ENCODE measurements around the gene COMMD10. TPM values are rescaled to one million over a fixed set of nuclear protein-coding genes. Genes with fewer than 3 reads are reported as not detected.

COMMD10 gene
- total RNA-seq, 1 donor from 2014 or later: 29.4 TPM

GRCh38 chr5:116303810-116304209 lies 219.0 kb downstream of the COMMD10 start:
- DNase-seq (ENCODE audit: low read depth, low spot score): no peak
- Mint-ChIP-seq H3K36me3 (ENCODE audit: low read depth) (peaks cover 64% of the 10 kb centered on the region), H3K27ac (ENCODE audit: unreplicated experiment) (no peak overlapping the region), H3K4me1 (no peaks in the 10 kb centered on the region), H3K4me3 (no peak overlapping the region), H3K9me3 (peaks cover 11% of the 10 kb centered on the region), H3K27me3 (ENCODE audit: low read depth) (no peaks in the 10 kb centered on the region)
- TF ChIP-seq CTCF (conservative IDR thresholded peaks at IDR 0.05): no peak

GRCh38 chr5:116305899-116306298 lies 221.1 kb downstream of the COMMD10 start:
- Mint-ChIP-seq H3K27me3 (ENCODE audit: low read depth) (no peaks in the 10 kb centered on the region), H3K9me3 (peaks cover 17% of the 10 kb centered on the region), H3K4me1 (no peaks in the 10 kb centered on the region), H3K36me3 (ENCODE audit: low read depth) (peaks cover 73% of the 10 kb centered on the region), H3K27ac (ENCODE audit: unreplicated experiment) (no peak overlapping the region), H3K4me3 (no peak overlapping the region)
- DNase-seq (ENCODE audit: low read depth, low spot score): no peak
- TF ChIP-seq CTCF (conservative IDR thresholded peaks at IDR 0.05): no peak

GRCh38 chr5:116306846-116307245 lies 222.0 kb downstream of the COMMD10 start:
- Mint-ChIP-seq H3K27ac (ENCODE audit: unreplicated experiment) (no peak overlapping the region), H3K9me3 (peaks cover 22% of the 10 kb centered on the region), H3K36me3 (ENCODE audit: low read depth) (peaks cover 78% of the 10 kb centered on the region), H3K4me1 (no peaks in the 10 kb centered on the region), H3K27me3 (ENCODE audit: low read depth) (no peaks in the 10 kb centered on the region), H3K4me3 (no peak overlapping the region)
- no peak for DNase-seq (ENCODE audit: low read depth, low spot score)
- no peak for TF ChIP-seq CTCF (conservative IDR thresholded peaks at IDR 0.05)

- H3K4me3 Mint-ChIP-seq: no peak overlapping the region
- peaks cover 79% of the 10 kb centered on the region for H3K36me3 Mint-ChIP-seq (ENCODE audit: low read depth)
- H3K27ac Mint-ChIP-seq (ENCODE audit: unreplicated experiment): no peak overlapping the region
- no peaks in the 10 kb centered on the region for H3K27me3 Mint-ChIP-seq (ENCODE audit: low read depth)
- no peak for TF ChIP-seq CTCF (conservative IDR thresholded peaks at IDR 0.05)
- no peaks in the 10 kb centered on the region for H3K4me1 Mint-ChIP-seq
- H3K9me3 Mint-ChIP-seq: peaks cover 22% of the 10 kb centered on the region
- DNase-seq (ENCODE audit: low read depth, low spot score): no peak
Observed at GRCh38 chr5:116308391-116308790, 223.6 kb downstream of the COMMD10 start.

GRCh38 chr5:116313366-116313765 lies 228.5 kb downstream of the COMMD10 start:
- DNase-seq (ENCODE audit: low read depth, low spot score): no peak

More at GRCh38 chr5:116313366-116313765, 228.5 kb downstream of the COMMD10 start:
- Mint-ChIP-seq H3K4me3 (no peak overlapping the region), H3K4me1 (no peaks in the 10 kb centered on the region), H3K27ac (ENCODE audit: unreplicated experiment) (no peak overlapping the region), H3K9me3 (peaks cover 15% of the 10 kb centered on the region), H3K36me3 (ENCODE audit: low read depth) (peaks cover 44% of the 10 kb centered on the region), H3K27me3 (ENCODE audit: low read depth) (no peaks in the 10 kb centered on the region)
- no peak for TF ChIP-seq CTCF (conservative IDR thresholded peaks at IDR 0.05)

Data from neural crest cell (in vitro differentiated cells).